ENCODE data around the gene SCYL3. TPM values are rescaled to one million over a fixed set of nuclear protein-coding genes. Genes with fewer than 3 reads are reported as not detected.

SCYL3 gene
- total RNA-seq, 1 experiment from 2014 or later, result 5.9 TPM

GRCh38 chr1:169928438-169929209, 34.9 kb upstream of the SCYL3 start:
- Histone ChIP-seq H3K4me3 (ENCODE audit: low read depth, low read length) (no peak overlapping the region), H3K4me1 (no peaks in the 10 kb centered on the region), H3K36me3 (ENCODE audit: control insufficient read depth, insufficient read depth, low read length) (no peaks in the 10 kb centered on the region), H3K27me3 (replicated peaks; ENCODE audit: control insufficient read depth, insufficient read depth, low read length) (no peaks in the 10 kb centered on the region), H3K9me3 (no peaks in the 10 kb centered on the region)
- peaks cover 5% of the 10 kb centered on the region for H3K4me1 Mint-ChIP-seq (ENCODE audit: low read depth, unreplicated experiment)
- ChIA-PET CTCF (no interaction called here), POLR2A (no interaction called here)
- no peaks in the 10 kb centered on the region for H3K36me3 Mint-ChIP-seq (ENCODE audit: insufficient read depth, unreplicated experiment)
- peak in 1 of 2 experiments; percentile 32 for DNase-seq
- no peaks in the 10 kb centered on the region for H3K27me3 Mint-ChIP-seq (ENCODE audit: insufficient read depth, unreplicated experiment)
- intact Hi-C loops (cut with micrococcal nuclease; ENCODE audit: unreplicated experiment), result loop anchor here (1.0 to 2.0 kb wide), 6 partner anchors 82 to 1000 kb away; partner anchors contain the start of gene KIFAP3
- no peak overlapping the region for H3K27ac Mint-ChIP-seq (ENCODE audit: unreplicated experiment)
- no peak overlapping the region for H3K4me3 Mint-ChIP-seq (ENCODE audit: unreplicated experiment)
- no peaks in the 10 kb centered on the region for H3K9me3 Mint-ChIP-seq (ENCODE audit: unreplicated experiment)
- TF ChIP-seq CTCF (IDR thresholded peaks at IDR 0.05; ENCODE audit: insufficient read depth in 1 of 2, low read depth in 1 of 2, low read length in 1 of 2, severe bottlenecking in 1 of 2, unreplicated experiment in 1 of 2), result peak; percentile 67 to 68
- BruUV-seq (replicated peaks), result no TSS peak

- intact Hi-C loops (cut with micrococcal nuclease; ENCODE audit: unreplicated experiment), result no loop called here
- Mint-ChIP-seq H3K36me3 (ENCODE audit: insufficient read depth, unreplicated experiment) (no peaks in the 10 kb centered on the region), H3K4me3 (ENCODE audit: unreplicated experiment) (no peak overlapping the region), H3K27ac (ENCODE audit: unreplicated experiment) (no peak overlapping the region), H3K4me1 (ENCODE audit: low read depth, unreplicated experiment) (peaks cover 5% of the 10 kb centered on the region), H3K9me3 (ENCODE audit: unreplicated experiment) (no peaks in the 10 kb centered on the region), H3K27me3 (ENCODE audit: insufficient read depth, unreplicated experiment) (no peaks in the 10 kb centered on the region)
- POLR2A ChIA-PET, result no interaction called here
- Histone ChIP-seq H3K9me3 (no peaks in the 10 kb centered on the region), H3K4me3 (ENCODE audit: low read depth, low read length) (no peak overlapping the region), H3K27me3 (replicated peaks; ENCODE audit: control insufficient read depth, insufficient read depth, low read length) (no peaks in the 10 kb centered on the region), H3K36me3 (ENCODE audit: control insufficient read depth, insufficient read depth, low read length) (no peaks in the 10 kb centered on the region), H3K4me1 (no peaks in the 10 kb centered on the region)
- no peak for DNase-seq
- CTCF ChIA-PET, result no interaction called here
- TF ChIP-seq CTCF (IDR thresholded peaks at IDR 0.05; ENCODE audit: insufficient read depth in 1 of 2, low read depth in 1 of 2, low read length in 1 of 2, severe bottlenecking in 1 of 2, unreplicated experiment in 1 of 2), result no peak
- BruUV-seq (replicated peaks), result no TSS peak
Measured at GRCh38 chr1:169925505-169926482, 32.1 kb upstream of the SCYL3 start.

- H3K9me3 ChIP-seq, result no peaks in the 10 kb centered on the region
- no peaks in the 10 kb centered on the region for H3K4me1 ChIP-seq
- ChIA-PET POLR2A (no interaction called here), CTCF (no interaction called here)
- no TSS peak for BruUV-seq (replicated peaks)
- intact Hi-C loops (cut with micrococcal nuclease; ENCODE audit: unreplicated experiment), result no loop called here
- Mint-ChIP-seq H3K4me1 (ENCODE audit: low read depth, unreplicated experiment) (peaks cover 5% of the 10 kb centered on the region), H3K9me3 (ENCODE audit: unreplicated experiment) (no peaks in the 10 kb centered on the region), H3K27ac (ENCODE audit: unreplicated experiment) (no peak overlapping the region), H3K4me3 (ENCODE audit: unreplicated experiment) (no peak overlapping the region), H3K27me3 (ENCODE audit: insufficient read depth, unreplicated experiment) (no peaks in the 10 kb centered on the region), H3K36me3 (ENCODE audit: insufficient read depth, unreplicated experiment) (no peaks in the 10 kb centered on the region)
- no peak for DNase-seq
- TF ChIP-seq CTCF (IDR thresholded peaks at IDR 0.05; ENCODE audit: insufficient read depth in 1 of 2, low read depth in 1 of 2, low read length in 1 of 2, severe bottlenecking in 1 of 2, unreplicated experiment in 1 of 2), result no peak
- no peaks in the 10 kb centered on the region for H3K27me3 ChIP-seq (replicated peaks; ENCODE audit: control insufficient read depth, insufficient read depth, low read length)
- H3K36me3 ChIP-seq (ENCODE audit: control insufficient read depth, insufficient read depth, low read length), result no peaks in the 10 kb centered on the region
- H3K4me3 ChIP-seq (ENCODE audit: low read depth, low read length), result no peak overlapping the region
Measured at GRCh38 chr1:169924829-169925228, 31.1 kb upstream of the SCYL3 start.
